GM18868 (cell line): Measurements from ENCODE around the gene ADCY9.
"Not testable (repeated sequence)": the region's sequence is repeated elsewhere in the genome, so short reads cannot be mapped to it uniquely, and the experiment has no call there.

Experiments used
- ATAC-seq: cut with Tn5 transposase; IDR thresholded peaks from one replicate; pipeline ENCODE4 v1.9.1; 2021; ENCODE audit warnings: mild to moderate bottlenecking, moderate library complexity; ENCODE audit not compliant: unreplicated experiment

The ADCY9 gene

DNA sequence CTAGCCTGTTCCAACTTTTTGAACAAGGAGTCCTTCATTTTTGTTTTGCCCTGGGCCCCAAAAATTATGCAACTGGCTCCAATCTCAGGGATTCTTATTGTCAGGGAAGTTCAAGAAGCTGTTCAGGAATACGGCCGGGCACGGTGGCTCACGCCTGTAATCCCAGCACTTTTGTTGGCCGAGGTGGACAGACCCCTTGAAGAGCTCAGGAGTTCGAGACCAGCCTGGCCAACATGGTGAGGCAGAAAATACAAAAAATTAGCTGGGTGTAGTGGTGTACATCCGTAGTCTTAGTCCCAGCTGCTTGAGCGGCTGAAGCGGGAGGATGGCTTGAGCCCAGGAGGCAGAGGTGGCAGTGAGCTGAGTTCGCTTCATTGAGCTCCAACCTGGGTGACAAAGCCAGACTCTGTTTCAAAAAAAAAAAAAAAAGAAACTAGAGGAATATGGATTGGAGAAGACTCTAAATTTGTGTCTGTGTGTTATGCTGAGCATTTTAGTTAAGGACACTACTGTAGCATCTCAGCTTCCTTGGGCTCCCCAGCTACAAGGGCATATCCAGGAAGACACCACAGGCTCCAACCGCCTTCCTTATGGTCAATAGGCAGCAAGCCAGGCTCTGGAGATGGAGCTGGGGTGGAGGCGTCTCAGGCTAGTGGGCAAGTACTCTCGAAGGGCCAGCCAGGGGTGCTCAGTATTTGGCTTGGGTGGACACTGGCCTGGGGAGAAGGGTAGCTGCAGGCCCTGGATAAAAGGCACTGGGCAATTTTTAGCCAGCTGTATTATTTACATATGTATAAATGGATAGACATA is 179.0 kb downstream of the ADCY9 start:
- ATAC-seq, result no peak

DNA sequence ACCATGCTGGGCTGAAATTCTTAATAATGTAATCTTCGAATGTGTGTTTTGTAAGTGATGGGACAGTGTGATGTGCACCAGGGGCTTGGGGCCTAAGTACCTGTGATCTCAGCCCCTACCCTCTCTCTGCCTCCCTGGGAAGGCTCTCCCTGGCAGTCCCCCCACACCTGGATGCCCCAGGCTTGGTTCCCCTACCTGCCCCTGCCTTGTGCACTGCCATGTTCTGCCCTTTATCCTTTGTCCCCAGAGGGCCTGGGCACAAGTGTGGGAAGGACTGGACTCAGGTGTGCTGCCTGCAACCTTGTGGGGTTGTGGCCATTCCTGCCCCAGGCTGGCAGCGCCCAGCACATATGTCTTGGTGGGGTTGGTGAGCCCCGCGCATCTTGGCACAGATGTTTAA is 180.3 kb downstream of the ADCY9 start:
- no peak for ATAC-seq

DNA sequence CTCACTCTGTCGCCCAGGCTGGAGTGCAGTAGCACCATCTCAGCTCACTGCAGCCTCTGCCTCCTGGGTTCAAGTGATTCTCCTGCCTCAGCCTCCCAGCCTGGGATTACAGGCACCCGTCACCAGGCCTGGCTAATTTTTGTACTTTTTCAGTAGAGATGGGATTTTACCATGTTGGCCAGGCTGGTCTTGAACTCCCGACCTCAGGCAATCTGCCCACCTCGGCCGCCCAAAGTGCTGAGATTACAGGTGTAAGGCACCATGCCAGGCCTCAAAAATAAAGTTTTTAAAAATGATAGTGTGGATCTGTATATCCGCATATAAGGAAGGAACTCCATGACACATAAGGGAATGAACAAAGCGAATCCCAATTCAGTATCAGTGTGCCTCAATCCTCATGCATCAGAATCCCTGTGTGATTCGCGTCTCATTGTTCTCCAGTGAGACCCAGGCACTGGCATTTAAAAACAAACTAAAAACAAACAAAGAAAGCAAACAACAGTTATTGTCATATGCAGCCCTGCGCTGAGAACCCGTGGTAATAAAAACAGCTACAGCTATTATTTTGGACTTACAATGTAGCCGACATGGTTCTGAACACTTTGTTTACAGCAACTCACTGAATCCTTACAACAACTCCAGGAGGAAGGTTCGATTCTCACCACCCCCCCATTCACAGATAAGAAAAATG is 181.6 kb downstream of the ADCY9 start:
- ATAC-seq, result no peak

DNA sequence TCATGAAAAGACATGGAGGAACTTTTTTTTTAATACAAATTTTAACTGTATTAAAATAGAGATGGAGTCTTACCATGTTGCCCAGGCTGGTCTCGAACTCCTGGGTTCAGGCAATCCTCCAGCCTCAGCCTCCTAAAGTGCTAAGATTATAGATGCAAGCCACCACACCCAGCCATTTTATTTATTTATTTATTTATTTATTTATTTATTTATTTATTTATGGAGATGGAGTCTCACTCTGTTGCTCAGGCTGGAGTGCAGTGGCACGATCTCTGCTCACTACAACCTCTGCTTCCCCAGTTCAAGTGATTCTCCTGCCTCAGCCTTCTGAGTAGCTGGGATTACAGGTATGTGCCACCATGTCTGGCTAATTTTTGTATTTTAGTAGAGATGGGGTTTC is 189.1 kb downstream of the ADCY9 start:
- not testable (repeated sequence) for ATAC-seq

DNA sequence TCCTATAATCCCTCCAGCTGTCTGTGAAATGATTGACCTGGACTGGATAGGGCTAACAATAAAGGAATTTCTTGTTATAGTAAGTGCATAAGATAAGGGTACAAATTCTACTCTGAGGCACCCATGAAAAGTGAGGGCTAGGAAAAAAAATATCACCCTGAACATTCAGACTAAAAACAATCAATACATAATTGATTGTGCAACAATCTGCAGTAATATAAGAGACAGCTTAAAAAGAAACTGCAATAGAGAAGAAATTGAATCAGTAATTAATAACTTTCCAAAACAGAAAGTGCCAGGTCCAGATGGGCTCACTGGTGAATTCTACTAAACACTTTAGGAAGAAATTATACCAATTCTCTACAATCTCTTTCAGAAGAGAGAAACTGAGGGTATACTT is 191.5 kb downstream of the ADCY9 start:
- no peak for ATAC-seq

DNA sequence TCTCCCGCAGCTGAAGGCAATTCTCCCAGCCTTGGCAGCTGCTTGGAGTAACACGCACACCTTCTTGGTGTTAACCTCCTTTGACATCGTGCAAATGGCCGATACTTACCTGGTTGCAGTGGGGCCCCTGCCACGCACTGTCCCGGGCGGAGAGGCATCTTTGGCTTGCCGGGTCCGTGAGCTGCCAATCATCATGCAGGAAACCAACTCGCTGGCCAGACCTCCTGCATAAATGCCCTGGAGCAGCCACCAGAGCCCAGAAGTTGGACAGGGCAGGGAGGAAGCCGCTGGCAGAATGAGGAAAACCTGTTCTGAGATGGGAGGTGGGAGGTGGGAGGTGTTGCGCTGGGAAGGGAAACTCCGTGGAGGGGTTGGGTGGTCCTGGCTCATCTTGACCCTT is 194.0 kb downstream of the ADCY9 start:
- ATAC-seq, result no peak

DNA sequence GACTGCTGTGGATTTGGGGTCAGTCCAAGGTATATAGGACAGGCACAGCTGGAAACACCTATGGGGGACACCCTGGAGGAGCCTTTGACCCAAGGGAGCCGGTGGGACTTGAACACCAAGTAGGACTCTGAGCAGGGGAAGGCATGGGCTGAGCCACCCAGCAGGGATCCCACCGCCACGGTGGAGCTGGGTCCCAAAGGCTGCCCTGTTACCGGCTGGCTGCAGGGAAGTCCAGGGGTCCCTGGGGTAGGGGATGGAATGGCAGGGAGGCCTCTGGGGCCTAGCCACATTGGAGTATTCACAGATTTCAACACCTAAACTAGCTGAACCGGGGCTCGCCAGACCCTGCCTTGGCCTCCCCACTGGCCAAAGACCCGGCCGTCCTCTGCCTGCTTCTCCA is 196.0 kb downstream of the ADCY9 start:
- no peak for ATAC-seq

DNA sequence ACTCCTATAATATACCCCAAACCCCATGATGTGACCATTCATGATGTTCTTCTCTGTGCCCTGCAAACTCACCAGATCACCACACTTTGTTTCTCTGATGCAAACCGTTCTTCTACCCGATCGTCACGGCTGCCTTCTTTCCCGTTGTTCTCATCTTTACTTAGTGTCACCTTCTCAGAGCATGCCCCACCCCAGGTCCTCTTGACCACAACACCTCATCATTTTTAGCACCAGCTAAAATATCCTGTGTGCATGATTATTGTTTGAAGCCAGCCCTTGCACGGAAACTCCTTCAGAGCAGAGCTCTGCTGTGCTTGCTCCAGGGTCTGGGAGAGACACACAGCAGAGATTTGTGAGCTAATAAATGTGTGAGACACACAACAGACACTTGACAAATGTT is 196.8 kb downstream of the ADCY9 start:
- ATAC-seq, result no peak

DNA sequence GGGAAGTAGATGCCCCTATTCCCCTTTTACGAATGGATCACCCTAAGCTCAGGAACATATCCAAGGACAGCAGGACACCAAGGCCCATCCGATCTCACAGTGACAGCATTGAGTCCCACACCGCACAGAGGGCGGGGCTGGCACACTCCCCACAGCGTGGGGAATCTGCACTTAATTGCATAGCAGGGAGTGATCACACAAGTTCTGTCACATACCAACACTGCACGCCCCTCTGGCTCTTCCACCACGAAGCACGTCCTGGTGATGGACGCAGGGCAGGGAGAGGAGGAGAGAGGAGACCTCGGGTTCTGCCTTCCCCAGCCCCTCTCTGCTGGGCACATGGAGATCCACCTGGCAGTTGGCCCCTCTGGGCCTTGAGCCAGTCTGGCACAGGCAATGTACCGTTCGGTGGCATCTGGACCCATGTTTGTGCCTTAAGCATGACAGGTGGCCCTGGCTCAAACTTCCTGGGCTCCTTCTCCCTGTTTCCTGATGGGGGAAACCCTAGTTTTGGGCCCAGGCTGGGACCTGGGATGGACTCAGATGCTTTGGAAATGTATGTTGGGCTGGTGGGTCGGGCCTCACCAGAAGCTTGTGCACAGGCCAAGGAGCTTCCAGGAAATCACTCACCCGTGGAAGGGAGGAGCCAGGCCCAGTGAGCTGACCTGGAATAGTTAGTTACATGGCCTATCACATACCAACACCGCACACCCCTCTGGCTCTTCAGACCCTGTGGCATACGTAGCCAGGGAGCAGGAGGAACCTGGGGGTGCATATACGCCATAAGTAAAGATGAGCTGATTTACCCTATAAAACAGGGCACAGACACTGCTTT is 200.6 kb downstream of the ADCY9 start:
- ATAC-seq, result no peak

DNA sequence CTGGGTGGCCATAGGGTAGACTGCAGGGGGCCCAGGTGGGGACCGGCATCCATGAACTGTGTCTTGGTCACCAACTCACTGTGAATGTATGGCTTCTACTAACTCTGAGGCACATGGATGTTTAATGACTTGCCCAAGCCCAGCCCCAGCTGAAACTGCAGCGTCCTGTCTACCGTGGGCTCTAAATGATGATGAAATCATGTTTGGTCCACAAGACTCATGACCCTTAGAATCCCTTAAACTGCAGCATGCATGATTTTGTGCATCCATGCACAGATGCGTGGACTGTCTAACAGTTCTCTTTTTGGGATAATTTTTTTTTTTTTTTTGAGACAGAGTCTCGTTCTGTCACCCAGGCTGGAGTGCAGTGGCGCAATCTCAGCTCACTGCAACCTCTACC is 203.3 kb downstream of the ADCY9 start:
- ATAC-seq, result no peak
